Retina (tissue), 1 donor: Measurements from ENCODE around the gene CSNK1D.

Experiments used
- DNase-seq: peaks from one replicate; pipeline ENCODE4 v3.0.0-alpha.2; 2016

The CSNK1D gene

GRCh38 chr17:82248815-82249674 lies 24.5 kb downstream of the CSNK1D start:
- no peak for DNase-seq

DNA sequence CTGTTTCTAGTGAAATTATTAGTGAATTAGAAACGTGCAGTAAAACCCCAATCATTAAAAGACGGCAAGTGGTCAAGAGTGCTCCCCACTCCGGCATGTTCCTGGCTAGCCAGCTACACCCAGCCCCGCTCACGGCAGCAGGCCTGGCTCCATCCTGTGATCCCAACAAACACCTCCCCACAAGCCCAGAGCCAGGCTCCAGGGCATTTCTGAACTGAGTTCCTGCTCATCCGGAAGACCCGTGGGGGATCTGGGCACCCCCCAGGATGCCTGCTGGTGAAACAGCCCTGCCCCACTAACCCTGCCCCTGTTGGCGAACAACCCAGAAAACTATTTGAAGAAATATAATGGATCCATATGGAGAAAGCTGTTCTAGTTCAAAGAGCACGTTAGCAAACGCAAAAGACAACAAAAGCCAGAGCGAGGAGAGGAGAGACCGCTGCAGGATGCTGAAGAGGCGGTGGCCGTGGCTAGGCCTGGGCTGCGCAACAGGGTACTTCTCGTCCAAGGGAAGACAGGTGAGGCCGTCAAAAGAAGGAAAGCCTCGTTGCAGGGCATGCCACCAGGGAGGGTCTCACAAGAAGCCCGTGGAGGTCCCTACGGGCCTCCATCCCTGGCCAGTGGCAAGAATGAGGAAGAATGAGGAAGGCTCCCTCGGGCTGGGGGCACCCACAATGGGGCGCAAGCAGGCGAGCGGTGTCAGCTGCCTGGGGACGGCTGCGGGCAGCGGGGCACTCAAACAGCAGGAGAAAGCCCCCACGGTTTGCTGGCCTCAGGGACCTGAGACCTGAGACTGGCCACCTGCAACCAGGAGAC lies 25.4 kb downstream of the CSNK1D start:
- no peak for DNase-seq

GRCh38 chr17:82247182-82247823 lies 26.2 kb downstream of the CSNK1D start:
- DNase-seq: no peak

DNA sequence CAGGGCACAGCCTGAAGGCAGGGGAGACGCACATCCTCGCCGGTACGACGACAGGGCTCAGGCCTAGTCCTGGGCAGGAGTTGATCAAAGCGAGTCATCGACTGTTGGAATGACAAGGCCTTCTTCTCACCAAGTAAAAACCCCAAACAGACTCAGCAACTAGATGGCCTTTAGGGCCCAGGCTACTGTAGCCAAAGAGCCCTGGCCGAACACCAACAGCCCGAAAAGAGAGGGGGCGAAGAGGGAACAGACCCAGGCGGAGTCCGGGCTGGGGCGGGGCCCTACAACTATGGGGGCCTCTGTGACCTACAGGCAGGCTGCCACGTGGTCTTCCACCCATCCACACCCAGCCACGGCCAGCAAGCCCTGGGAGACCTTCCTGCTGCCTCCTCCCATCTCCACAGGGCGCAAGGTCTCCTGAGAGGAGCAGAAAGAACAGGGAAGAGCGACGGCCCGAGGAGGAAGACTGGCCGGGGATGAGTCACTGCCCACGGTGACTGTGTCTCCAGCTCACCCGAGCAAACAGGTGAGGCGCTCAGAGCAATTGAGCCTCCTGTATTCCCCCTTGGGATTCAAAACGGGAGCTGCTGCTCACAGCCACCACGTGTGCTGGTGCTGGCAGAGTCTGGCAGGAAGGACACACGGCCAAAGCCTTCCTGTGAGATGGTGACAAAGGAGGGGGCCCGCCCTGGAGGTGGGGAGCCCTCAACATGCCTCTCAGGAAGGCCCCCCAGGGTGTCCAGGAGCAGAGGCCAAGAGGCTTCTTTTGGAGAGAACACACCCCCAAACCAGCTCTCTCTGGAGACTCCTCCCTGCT lies 26.9 kb downstream of the CSNK1D start:
- no peak for DNase-seq

DNA sequence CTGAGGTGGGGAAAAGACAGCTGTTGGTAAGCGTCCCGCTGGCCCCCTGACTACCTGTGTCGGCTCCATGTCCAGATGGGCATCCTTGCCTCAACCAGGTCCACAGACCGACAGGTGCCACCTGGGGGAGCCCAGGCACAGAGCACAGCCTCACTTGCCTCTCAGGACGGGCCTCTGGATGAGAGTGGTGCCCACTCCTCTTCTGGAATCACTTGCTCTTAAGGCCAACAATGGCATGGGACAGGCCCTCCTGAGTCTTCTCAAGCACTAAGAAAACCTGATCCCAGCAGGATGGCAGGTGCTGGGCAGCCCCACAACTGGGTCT lies 27.5 kb downstream of the CSNK1D start:
- no peak for DNase-seq

DNA sequence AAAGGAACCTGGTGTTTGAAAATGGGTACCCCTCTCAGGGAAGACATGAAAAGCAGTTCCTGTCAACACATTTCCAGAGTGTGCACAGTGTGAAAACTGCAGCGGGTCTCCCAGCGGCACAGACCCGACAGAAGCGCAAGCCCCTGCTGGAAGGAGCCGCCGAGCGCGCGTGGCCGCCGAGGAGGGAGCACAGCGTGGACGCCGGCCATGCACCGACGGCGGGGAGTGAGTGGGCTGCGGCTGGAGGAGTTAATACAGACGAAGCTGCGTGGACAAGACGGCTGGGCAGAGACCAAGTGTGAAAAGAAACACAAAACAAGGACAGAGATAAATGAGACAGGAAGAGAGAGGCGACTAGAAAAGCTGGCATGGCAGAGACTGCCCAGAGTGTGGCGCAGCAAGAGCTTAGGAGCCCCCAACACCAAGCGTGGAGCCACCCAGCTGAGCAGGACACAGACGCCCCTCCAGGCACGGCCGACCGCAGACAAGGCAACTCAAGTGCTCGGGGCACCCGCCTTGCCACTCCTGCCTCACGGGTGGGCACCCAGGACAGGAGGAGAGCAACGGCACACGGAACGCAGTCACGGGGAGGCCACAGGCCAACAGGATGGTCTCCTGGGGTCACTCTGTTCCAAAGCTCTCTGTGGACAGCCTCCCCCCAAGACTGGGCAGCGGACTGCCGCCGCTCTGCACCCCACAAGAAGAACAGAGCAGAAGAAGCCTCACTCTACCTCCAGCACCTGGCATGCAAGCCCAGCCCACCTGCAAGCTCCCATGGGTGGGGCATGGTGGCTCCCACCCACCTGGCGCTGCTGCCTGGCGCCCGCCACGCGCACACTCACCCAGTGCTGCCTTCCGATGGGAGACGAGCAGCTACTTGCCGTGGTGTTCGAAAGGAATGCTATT lies 28.1 kb downstream of the CSNK1D start:
- DNase-seq: no peak

DNA sequence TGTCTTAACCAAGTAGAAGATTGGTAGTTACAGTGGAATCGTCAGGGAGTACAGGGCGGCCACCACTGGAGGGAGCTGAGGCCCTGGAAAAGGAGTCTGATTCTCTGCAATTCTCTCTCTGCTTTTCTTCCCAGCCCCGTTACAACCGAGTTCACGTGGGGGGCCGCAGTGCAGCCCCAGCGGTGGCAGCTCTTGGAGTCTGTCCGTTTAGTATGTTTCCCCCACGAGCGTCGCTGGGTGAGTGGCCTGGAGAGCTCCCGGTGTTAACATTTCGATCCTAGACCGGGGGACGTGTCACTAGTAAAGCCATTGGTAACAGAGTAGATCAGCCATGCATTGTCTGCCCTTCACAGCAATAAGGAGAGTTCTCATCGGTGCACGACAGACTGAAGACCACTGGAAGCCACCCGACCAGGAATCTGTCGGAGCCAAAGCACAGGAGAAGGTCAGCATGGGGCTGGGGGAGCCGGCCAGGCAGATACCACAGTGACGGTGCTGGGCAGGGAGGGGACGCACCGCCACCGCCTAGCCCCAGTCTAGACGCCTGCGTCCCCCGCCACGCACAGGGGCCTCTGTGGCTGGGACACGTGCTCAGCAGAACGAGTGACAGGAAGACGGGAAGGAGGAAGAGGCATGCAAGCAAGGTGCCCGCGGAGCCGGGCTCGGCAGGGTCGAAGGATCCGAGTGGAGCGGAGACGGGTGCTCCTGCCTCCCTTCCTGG lies 28.9 kb downstream of the CSNK1D start:
- DNase-seq: no peak

DNA sequence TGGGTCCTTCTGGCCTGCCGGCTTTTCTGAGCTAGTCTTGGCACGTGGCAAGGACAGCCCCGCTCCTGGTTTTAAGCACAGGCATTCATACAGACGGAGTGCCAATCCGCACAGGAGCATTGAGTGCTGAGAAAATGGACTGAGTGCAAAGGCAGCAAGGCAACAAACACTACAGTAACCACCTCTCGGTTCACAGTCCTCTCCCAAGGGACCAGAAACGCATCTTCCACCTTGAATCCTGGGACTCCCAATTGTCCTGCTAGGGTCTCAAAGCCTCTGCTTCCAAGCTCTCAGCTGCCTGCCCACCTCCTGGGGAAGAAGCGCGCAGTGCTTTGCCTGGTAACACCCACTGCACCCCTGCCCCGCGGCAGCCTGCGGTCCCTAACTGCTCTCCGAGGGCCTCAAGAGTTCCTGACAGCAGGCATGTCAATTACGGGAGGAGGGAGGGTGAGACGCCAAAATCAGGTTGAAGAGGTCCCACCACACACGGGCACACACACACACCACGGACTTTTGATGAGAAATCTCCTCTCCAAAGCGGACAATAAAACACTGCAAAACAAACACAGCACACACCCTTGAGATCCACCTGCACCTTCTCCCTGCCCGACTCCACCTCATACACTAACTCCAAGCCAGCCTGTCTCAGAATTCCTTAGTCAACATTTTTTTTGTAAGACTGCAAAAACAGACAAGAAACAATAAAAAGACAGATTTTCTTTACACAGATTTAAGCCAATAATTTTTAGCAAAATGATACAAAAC lies 29.7 kb downstream of the CSNK1D start:
- no peak for DNase-seq

- DNase-seq: no peak
Measured at GRCh38 chr17:82242977-82243647, 30.4 kb downstream of the CSNK1D start.

DNA sequence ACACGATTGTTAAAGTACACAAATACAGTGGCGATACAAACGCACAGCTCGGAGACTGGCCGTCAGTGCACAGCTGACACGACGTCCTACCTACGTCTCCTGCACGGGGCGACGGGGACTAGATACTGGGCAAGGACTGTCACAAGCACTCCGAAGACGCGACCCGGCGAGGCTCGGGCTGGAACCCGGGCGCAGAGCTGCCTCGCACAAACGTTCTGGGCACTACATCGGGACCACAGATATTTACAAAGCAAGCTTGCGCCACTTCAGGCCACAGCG lies 30.9 kb downstream of the CSNK1D start:
- no peak for DNase-seq

- DNase-seq: no peak
Measured at GRCh38 chr17:82241926-82242697, 31.4 kb downstream of the CSNK1D start.

DNA sequence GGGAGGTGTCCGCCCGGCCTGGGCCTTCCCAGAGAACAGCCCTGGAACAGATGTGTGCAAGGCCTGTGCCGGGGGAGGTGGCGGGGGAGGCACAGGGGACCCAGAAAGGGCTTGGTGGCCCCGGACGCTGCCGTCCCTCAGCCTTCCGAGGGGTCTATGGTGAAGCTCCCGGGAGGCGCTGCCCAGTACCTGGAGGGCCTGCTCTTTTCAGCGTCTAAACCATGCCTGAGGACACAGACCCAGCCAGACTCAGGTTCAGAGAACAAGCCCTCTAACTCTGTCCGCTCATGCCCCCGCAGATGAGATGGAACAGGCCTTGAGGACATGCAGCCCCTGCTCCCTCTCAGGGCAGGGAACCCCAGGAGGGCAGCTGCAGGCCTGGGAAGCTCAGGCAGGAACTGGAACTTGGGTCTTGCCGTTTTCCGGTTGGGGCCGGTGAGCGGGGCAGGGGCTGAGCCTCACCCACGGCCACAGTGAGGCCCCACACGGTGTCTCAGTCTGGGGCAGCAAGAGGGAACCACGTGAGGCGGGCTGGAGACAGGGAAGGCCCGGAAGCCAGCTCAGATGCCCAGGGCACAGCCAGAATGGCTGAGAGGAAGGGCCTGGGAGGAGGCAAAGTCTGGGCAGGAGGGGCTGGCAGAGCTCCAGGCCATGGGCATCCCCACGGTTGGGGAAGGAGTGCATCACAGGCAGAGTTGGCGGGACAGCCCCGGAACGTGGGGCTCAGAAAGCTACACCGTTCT lies 32.1 kb downstream of the CSNK1D start:
- DNase-seq: no peak

- DNase-seq: no peak
Measured at GRCh38 chr17:82240506-82241182, 32.9 kb downstream of the CSNK1D start.

DNA sequence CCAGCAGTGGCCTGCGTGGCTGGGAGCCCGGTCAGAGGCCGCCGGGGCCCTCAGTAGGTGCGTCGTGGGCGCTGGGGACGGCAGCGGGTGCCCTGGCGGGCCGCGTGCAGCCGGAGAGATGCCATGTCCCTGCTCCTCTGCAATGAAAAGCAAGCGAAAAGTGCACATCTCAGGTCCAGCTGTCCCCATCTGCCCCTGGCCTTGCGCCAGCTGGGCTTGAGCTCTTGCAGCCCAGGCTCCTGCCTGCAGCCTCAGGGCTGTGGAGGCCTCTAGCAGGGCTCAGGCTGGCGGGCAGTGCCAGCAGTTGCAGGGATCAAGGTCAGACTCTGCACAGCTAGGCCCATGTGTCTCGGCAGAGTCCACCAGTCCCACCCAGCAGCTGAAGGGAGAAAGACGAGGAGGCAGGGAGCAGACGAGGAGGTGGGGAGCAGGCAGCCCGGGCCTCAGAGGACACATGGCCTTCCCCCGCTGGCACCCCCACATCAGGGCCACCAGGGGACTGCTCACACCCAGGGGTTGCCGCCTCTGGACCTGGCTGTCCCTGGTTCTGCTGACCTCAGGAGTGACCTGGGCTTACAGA lies 33.5 kb downstream of the CSNK1D start:
- DNase-seq: no peak

DNA sequence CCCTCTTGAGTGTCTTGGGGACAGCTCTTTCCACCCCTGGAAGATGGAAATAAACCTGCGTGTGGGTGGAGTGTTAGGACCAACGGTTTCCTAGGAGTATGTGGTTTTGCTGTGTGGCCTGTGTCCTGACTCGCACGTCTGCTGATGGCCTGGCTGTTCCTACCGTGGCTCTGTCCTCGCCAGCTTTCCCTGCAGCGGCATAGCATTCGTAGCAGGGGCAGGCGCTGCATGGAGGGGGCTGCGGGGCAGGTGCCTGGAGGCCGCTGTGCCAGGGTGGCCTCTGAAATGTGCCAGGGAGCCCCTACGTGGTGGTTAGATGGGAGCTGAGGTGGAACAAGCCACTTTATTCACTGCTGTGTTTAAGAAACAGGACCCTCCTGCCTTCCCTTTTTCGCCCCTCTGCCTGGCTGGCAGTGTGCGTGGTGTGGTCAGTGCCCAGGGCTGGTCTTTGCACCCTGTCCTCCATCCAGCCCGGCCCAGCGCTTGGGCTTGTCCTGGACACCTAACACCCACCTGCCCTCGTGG lies 34.0 kb downstream of the CSNK1D start:
- no peak for DNase-seq

GRCh38 chr17:82238472-82239201 lies 34.9 kb downstream of the CSNK1D start:
- no peak for DNase-seq
